ENCODE results near the gene DHRS7B. TPM values are rescaled to one million over a fixed set of nuclear protein-coding genes. Genes with fewer than 3 reads are reported as not detected.

Gene DHRS7B
- total and polyA plus RNA-seq, 2 of the 13 experiments (the other 11 are each of a cell fraction or from before 2014, with no cell fraction given): 20.0 to 35.8 TPM

DNA sequence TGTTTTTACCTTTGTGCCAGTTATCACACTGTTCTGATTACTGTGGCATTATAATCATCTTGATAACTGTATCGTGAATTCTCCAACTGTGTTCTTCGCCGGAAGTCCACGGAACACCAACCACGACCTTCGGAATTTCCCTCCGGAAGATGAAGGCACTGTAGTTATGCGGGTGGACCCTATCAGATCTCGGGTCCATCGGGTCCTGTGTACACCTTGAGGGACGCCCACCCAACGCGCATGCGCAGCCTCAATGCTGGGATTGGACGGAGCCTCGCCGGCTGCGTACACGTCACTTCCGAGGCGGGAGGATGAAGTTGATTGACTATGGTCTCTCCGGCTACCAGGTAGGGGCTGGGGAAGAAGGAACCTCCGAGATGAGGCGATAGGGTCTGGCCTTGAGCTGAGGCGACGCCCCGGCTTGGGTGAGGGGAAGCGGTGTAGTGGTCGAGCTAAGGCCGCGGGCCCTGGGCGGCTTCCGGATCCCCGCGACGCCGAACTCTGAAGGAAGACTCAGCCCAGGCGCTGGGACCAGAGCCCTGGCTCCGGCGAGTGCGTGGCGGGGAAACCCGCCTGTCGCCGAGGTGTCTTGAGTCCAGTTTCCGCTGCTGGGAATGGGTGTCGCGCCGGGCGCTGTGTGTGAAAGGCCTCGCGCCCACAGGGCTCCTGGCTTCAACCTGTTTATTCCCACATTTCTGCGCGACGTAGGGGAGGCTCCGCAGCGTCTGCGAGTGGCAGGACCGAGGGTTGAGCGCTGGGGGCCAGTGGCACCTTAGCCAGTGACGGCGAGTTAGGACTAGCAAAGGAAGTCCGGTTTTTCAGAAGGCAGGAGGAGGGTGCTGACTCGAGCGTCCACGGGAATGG is at the start of gene DHRS7B (continued):
- TF ChIP-seq GABPA (IDR thresholded peaks at IDR 0.05; ENCODE audit: low read depth, low read length): peak; percentile 83
- peak; percentile 95 for TF ChIP-seq GABPA (CRISPR knock-in tag; IDR thresholded peaks at IDR 0.05; ENCODE audit: low read depth)
- TF ChIP-seq, protein P1, sequence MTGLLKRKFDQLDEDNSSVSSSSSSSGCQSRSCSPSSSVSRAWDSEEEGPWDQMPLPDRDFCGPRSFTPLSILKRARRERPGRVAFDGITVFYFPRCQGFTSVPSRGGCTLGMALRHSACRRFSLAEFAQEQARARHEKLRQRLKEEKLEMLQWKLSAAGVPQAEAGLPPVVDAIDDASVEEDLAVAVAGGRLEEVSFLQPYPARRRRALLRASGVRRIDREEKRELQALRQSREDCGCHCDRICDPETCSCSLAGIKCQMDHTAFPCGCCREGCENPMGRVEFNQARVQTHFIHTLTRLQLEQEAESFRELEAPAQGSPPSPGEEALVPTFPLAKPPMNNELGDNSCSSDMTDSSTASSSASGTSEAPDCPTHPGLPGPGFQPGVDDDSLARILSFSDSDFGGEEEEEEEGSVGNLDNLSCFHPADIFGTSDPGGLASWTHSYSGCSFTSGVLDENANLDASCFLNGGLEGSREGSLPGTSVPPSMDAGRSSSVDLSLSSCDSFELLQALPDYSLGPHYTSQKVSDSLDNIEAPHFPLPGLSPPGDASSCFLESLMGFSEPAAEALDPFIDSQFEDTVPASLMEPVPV (CRISPR knock-in tag; IDR thresholded peaks at IDR 0.05): peak; percentile 54; the same call in 1 of the 2 replicates
- TF ChIP-seq MIER3 (CRISPR knock-in tag; IDR thresholded peaks at IDR 0.05; ENCODE audit: borderline replicate concordance): peak; percentile 79; the same call in 1 of the 2 replicates
- 0 out of 2 replicates have a peak, but pooled peaks have one; percentile 24 for TF ChIP-seq CAMTA2 (CRISPR knock-in tag; IDR thresholded peaks at IDR 0.05; ENCODE audit: borderline replicate concordance)
- TF ChIP-seq ZFX (CRISPR knock-in tag; IDR thresholded peaks at IDR 0.05; ENCODE audit: low read depth): peak; percentile 71
- TF ChIP-seq PHF8 (CRISPR knock-in tag; IDR thresholded peaks at IDR 0.05): peak; percentile 85
- TF ChIP-seq MNT (IDR thresholded peaks at IDR 0.05): peak; percentile 25; the same call in 1 of the 2 replicates
- TF ChIP-seq ZNF740 (CRISPR knock-in tag; IDR thresholded peaks at IDR 0.05): no peak
- no peak for TF ChIP-seq ZNF879 (CRISPR knock-in tag; IDR thresholded peaks at IDR 0.05)
- TF ChIP-seq ZNF780A (CRISPR knock-in tag; IDR thresholded peaks at IDR 0.05): 0 out of 2 replicates have a peak, but pooled peaks have one; percentile 53
- peak; percentile 71; the same call in 1 of the 2 replicates for TF ChIP-seq NR2C2 (CRISPR knock-in tag; IDR thresholded peaks at IDR 0.05; ENCODE audit: borderline replicate concordance)
- no peak for TF ChIP-seq KLF13 (CRISPR knock-in tag; IDR thresholded peaks at IDR 0.05)
- peak; percentile 82 for TF ChIP-seq MEF2D (CRISPR knock-in tag; IDR thresholded peaks at IDR 0.05)
- TF ChIP-seq ZMYM4 (CRISPR knock-in tag; IDR thresholded peaks at IDR 0.05): peak; percentile 92
- peak; percentile 62 for TF ChIP-seq TAF1 (CRISPR knock-in tag; IDR thresholded peaks at IDR 0.05)
- TF ChIP-seq CC2D1A (CRISPR knock-in tag; IDR thresholded peaks at IDR 0.05): no peak
- TF ChIP-seq, protein P2, sequence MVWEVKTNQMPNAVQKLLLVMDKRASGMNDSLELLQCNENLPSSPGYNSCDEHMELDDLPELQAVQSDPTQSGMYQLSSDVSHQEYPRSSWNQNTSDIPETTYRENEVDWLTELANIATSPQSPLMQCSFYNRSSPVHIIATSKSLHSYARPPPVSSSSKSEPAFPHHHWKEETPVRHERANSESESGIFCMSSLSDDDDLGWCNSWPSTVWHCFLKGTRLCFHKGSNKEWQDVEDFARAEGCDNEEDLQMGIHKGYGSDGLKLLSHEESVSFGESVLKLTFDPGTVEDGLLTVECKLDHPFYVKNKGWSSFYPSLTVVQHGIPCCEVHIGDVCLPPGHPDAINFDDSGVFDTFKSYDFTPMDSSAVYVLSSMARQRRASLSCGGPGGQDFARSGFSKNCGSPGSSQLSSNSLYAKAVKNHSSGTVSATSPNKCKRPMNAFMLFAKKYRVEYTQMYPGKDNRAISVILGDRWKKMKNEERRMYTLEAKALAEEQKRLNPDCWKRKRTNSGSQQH (CRISPR knock-in tag; IDR thresholded peaks at IDR 0.05; ENCODE audit: low read depth): 0 out of 2 replicates have a peak, but pooled peaks have one; percentile 79
- TF ChIP-seq HNF1B (CRISPR knock-in tag; IDR thresholded peaks at IDR 0.05): 0 out of 2 replicates have a peak, but pooled peaks have one; percentile 39
